ENCODE measurements around the gene TMSB4X. TPM values are rescaled to one million over a fixed set of nuclear protein-coding genes. Genes with fewer than 3 reads are reported as not detected.

Gene TMSB4X
- total RNA-seq (1,000 to 10,000 TPM; 4,686 to 8,614 TPM), polyA plus RNA-seq (1,000 to 10,000 TPM; 7,790 to 9,527 TPM)
- long read RNA-seq, donor 1, transcript TMSB4X-203 (2 exons, 1,702 nt): minor isoform, 2,122 of 5,915 reads
- long read RNA-seq, donor 1, transcript TMSB4X-204 (3 exons, 628 nt): major isoform, 3,700 of 5,915 reads
- long read RNA-seq, donor 1, partial matches to known transcripts: 23 of 5,915 reads
- long read RNA-seq, donor 1, other reads (novel, unspliced or antisense): 66 of 5,915 reads
- long read RNA-seq, donor 2, transcript TMSB4X-203 (2 exons, 1,702 nt): minor isoform, 866 of 2,478 reads
- long read RNA-seq, donor 2, transcript TMSB4X-204 (3 exons, 628 nt): major isoform, 1,583 of 2,478 reads
- long read RNA-seq, donor 2, partial matches to known transcripts: 7 of 2,478 reads
- long read RNA-seq, donor 2, other reads (novel, unspliced or antisense): 22 of 2,478 reads
- long read RNA-seq, donor 3, transcript TMSB4X-204 (3 exons, 628 nt): major isoform, 2,431 of 4,000 reads
- long read RNA-seq, donor 3, transcript TMSB4X-203 (2 exons, 1,702 nt): minor isoform, 1,300 of 4,000 reads
- long read RNA-seq, donor 3, partial matches to known transcripts: 243 of 4,000 reads
- long read RNA-seq, donor 3, other reads (novel, unspliced or antisense): 25 of 4,000 reads
- long read RNA-seq, donor 4, transcript TMSB4X-204 (3 exons, 628 nt): major isoform, 1,533 of 2,523 reads
- long read RNA-seq, donor 4, transcript TMSB4X-203 (2 exons, 1,702 nt): minor isoform, 954 of 2,523 reads
- long read RNA-seq, donor 4, partial matches to known transcripts: 12 of 2,523 reads
- long read RNA-seq, donor 4, other reads (novel, unspliced or antisense): 23 of 2,523 reads
- long read RNA-seq, donor 5, transcript TMSB4X-203 (2 exons, 1,702 nt): minor isoform, 1,821 of 5,854 reads
- long read RNA-seq, donor 5, transcript TMSB4X-204 (3 exons, 628 nt): major isoform, 3,932 of 5,854 reads
- long read RNA-seq, donor 5, partial matches to known transcripts: 41 of 5,854 reads
- long read RNA-seq, donor 5, other reads (novel, unspliced or antisense): 60 of 5,854 reads

- peak within 1 kb of the TSS; percentile 80 to 97 for H3K27ac ChIP-seq (ENCODE audit: low read depth in 1 of 2, low read length in 1 of 2)
- H3K9me3 ChIP-seq (ENCODE audit: control insufficient read depth in 4 of 4, insufficient read depth in 3 of 4, low read length in 3 of 4): peaks cover 0 to 5% (median 0%) of the 10 kb centered on the region in 4 donors
- H3K4me1 ChIP-seq (ENCODE audit: control insufficient read depth in 5 of 5, insufficient read depth in 5 of 5, low read length in 5 of 5): peaks cover 0 to 21% (median 7%) of the 10 kb centered on the region in 5 donors
- ATAC-seq (ENCODE audit: insufficient read depth, low FRiP score) (peak; percentile 78), DNase-seq (peak; percentile 90 to 92 (median 92))
- peaks cover 0 to 13% (median 0%) of the 10 kb centered on the region in 4 donors for H3K36me3 ChIP-seq (ENCODE audit: control insufficient read depth in 4 of 4, insufficient read depth in 4 of 4, low read length in 4 of 4)
- peak within 1 kb of the TSS; percentile 96 to 99 for H3K9ac ChIP-seq (ENCODE audit: insufficient read depth in 1 of 2, low read length in 2 of 2)
- H3K27me3 ChIP-seq (ENCODE audit: control insufficient read depth in 3 of 3, insufficient read depth in 3 of 3, low read length in 2 of 3): peaks cover 0 to 8% (median 5%) of the 10 kb centered on the region in 3 donors
- no peak for TF ChIP-seq CTCF (IDR thresholded peaks at IDR 0.05; ENCODE audit: control extremely low read depth, extremely low read depth)
- WGBS, 2 donors: 0 to 17% methylated on average over 37 to 60 of the region's 60 CpGs
- H3K4me3 ChIP-seq: peak within 1 kb of the TSS; percentile 77
These were observed at the start of gene TMSB4X for GRCh38 chrX:12974796-12975669. Gene TMSB4X, plus strand, starts transcription at chrX:12975110.

GRCh38 chrX:12929701-12930100 lies 45.2 kb upstream of the TMSB4X start:
- WGBS, 2 donors: 78 to 87% methylated on average over 4 of the region's 4 CpGs
- H3K36me3 ChIP-seq (ENCODE audit: control insufficient read depth in 4 of 4, insufficient read depth in 4 of 4, low read length in 4 of 4): no peaks in the 10 kb centered on the region
- no peak for ATAC-seq (ENCODE audit: insufficient read depth, low FRiP score)

More at GRCh38 chrX:12929701-12930100, 45.2 kb upstream of the TMSB4X start:
- Histone ChIP-seq H3K9me3 (ENCODE audit: control insufficient read depth in 4 of 4, insufficient read depth in 3 of 4, low read length in 3 of 4) (no peaks in the 10 kb centered on the region), H3K4me3 (no peak overlapping the region), H3K4me1 (ENCODE audit: control insufficient read depth in 5 of 5, insufficient read depth in 5 of 5, low read length in 5 of 5) (no peaks in the 10 kb centered on the region), H3K9ac (ENCODE audit: insufficient read depth in 1 of 2, low read length in 2 of 2) (no peak overlapping the region), H3K27ac (ENCODE audit: low read depth in 1 of 2, low read length in 1 of 2) (no peak overlapping the region), H3K27me3 (ENCODE audit: control insufficient read depth in 3 of 3, insufficient read depth in 3 of 3, low read length in 2 of 3) (peaks cover 0 to 9% (median 0%) of the 10 kb centered on the region in 3 donors)
- DNase-seq: no peak
- TF ChIP-seq CTCF (IDR thresholded peaks at IDR 0.05; ENCODE audit: control extremely low read depth, extremely low read depth): no peak
